ENCODE measurements around the gene LIG1. TPM values are rescaled to one million over a fixed set of nuclear protein-coding genes. Genes with fewer than 3 reads are reported as not detected.

The LIG1 gene
- total RNA-seq, 4 donors from 2014 or later, result 20.8 to 44.2 (median 32.9) TPM

- 71 to 87% methylated on average over 9 of the region's 9 CpGs for WGBS, 2 donors
- H3K4me3 ChIP-seq (ENCODE audit: low read depth, poor library complexity, severe bottlenecking), result no peak overlapping the region
- peak in 1 of 2 donors; percentile 52 for DNase-seq (ENCODE audit: low spot score in 2 of 2)
Observed at GRCh38 chr19:48206397-48207093, 36.4 kb upstream of the LIG1 start.

GRCh38 chr19:48203794-48204628 is 33.9 kb upstream of the LIG1 start:
- DNase-seq (ENCODE audit: low spot score in 2 of 2), result peak; percentile 89 to 98
- peak overlapping the region; percentile 60 for H3K4me3 ChIP-seq (ENCODE audit: low read depth, poor library complexity, severe bottlenecking)
- intact Hi-C loops (cut with DNase I; ENCODE audit: low total_unique reads), result no loop called here
- TF ChIP-seq POLR2A (IDR thresholded peaks at IDR 0.05), result no peak
- TF ChIP-seq CTCF (IDR thresholded peaks at IDR 0.05), result no peak
- 0 to 1% methylated on average over 32 of the region's 34 CpGs for WGBS, 2 donors

More at GRCh38 chr19:48206397-48207093, 36.4 kb upstream of the LIG1 start:
- no peak for TF ChIP-seq CTCF (IDR thresholded peaks at IDR 0.05)
- no peak for TF ChIP-seq POLR2A (IDR thresholded peaks at IDR 0.05)
- intact Hi-C loops (cut with DNase I; ENCODE audit: low total_unique reads), result no loop called here

GRCh38 chr19:48203222-48203793 is 33.2 kb upstream of the LIG1 start:
- intact Hi-C loops (cut with DNase I; ENCODE audit: low total_unique reads), result no loop called here
- WGBS, 2 donors, result 10 to 19% methylated on average over 5 of the region's 5 CpGs
- no peak for TF ChIP-seq CTCF (IDR thresholded peaks at IDR 0.05)
- TF ChIP-seq POLR2A (IDR thresholded peaks at IDR 0.05), result no peak

GRCh38 chr19:48196933-48197665 is 27.0 kb upstream of the LIG1 start:
- DNase-seq (ENCODE audit: low spot score in 2 of 2), result peak in 1 of 2 donors; percentile 71
- no peak overlapping the region for H3K4me3 ChIP-seq (ENCODE audit: low read depth, poor library complexity, severe bottlenecking)
- 40 to 48% methylated on average over 13 of the region's 13 CpGs for WGBS, 2 donors
- TF ChIP-seq CTCF (IDR thresholded peaks at IDR 0.05), result no peak
- TF ChIP-seq POLR2A (IDR thresholded peaks at IDR 0.05), result no peak
- intact Hi-C loops (cut with DNase I; ENCODE audit: low total_unique reads), result no loop called here

More at GRCh38 chr19:48203222-48203793, 33.2 kb upstream of the LIG1 start:
- peak overlapping the region; percentile 60 for H3K4me3 ChIP-seq (ENCODE audit: low read depth, poor library complexity, severe bottlenecking)
- no peak for DNase-seq (ENCODE audit: low spot score in 2 of 2)

- 74 to 84% methylated on average over 23 of the region's 23 CpGs for WGBS, 2 donors
- TF ChIP-seq POLR2A (IDR thresholded peaks at IDR 0.05) (no peak), CTCF (IDR thresholded peaks at IDR 0.05) (no peak)
- intact Hi-C loops (cut with DNase I; ENCODE audit: low total_unique reads), result no loop called here
- peak in 1 of 2 donors; percentile 75 for DNase-seq (ENCODE audit: low spot score in 2 of 2)
- H3K4me3 ChIP-seq (ENCODE audit: low read depth, poor library complexity, severe bottlenecking), result no peak overlapping the region
Observed at GRCh38 chr19:48196321-48196763, 26.2 kb upstream of the LIG1 start.
